ENCODE results near the gene PARP4. TPM values are rescaled to one million over a fixed set of nuclear protein-coding genes. Genes with fewer than 3 reads are reported as not detected.
"Not testable (repeated sequence)": the region's sequence is repeated elsewhere in the genome, so short reads cannot be mapped to it uniquely, and the experiment has no call there.

Gene PARP4
- total RNA-seq, 1 donor from 2014 or later = 11.8 TPM

GRCh38 chr13:24506698-24507335 is 5.8 kb downstream of the PARP4 start:
- Histone ChIP-seq H3K27me3 (ENCODE audit: control insufficient read depth, insufficient read depth, low read length) (no peaks in the 10 kb centered on the region), H3K4me3 (ENCODE audit: low read depth, low read length) (no peak overlapping the region), H3K36me3 (ENCODE audit: control insufficient read depth, insufficient read depth, low read length) (peaks cover 5% of the 10 kb centered on the region)
- DNase-seq (ENCODE audit: low read depth) (no peak), FAIRE-seq (no peak)
- TF ChIP-seq CTCF (IDR thresholded peaks at IDR 0.05; ENCODE audit: insufficient read depth, low read length, severe bottlenecking) = no peak

- not testable (repeated sequence) for H3K27me3 ChIP-seq (ENCODE audit: control insufficient read depth, insufficient read depth, low read length); FAIRE-seq; H3K4me3 ChIP-seq (ENCODE audit: low read depth, low read length); H3K36me3 ChIP-seq (ENCODE audit: control insufficient read depth, insufficient read depth, low read length); DNase-seq (ENCODE audit: low read depth)
Observed at GRCh38 chr13:24506283-24506682, 6.3 kb downstream of the PARP4 start.

GRCh38 chr13:24505756-24506155 is 6.8 kb downstream of the PARP4 start:
- no peak for FAIRE-seq
- H3K27me3 ChIP-seq (ENCODE audit: control insufficient read depth, insufficient read depth, low read length) = no peaks in the 10 kb centered on the region

GRCh38 chr13:24505256-24505655 is 7.3 kb downstream of the PARP4 start:
- no peak for FAIRE-seq
- peaks cover 4% of the 10 kb centered on the region for H3K36me3 ChIP-seq (ENCODE audit: control insufficient read depth, insufficient read depth, low read length)
- H3K27me3 ChIP-seq (ENCODE audit: control insufficient read depth, insufficient read depth, low read length) = no peaks in the 10 kb centered on the region
- DNase-seq (ENCODE audit: low read depth) = no peak
- H3K4me3 ChIP-seq (ENCODE audit: low read depth, low read length) = no peak overlapping the region
- TF ChIP-seq CTCF (IDR thresholded peaks at IDR 0.05; ENCODE audit: insufficient read depth, low read length, severe bottlenecking) = no peak

More at GRCh38 chr13:24505756-24506155, 6.8 kb downstream of the PARP4 start:
- Histone ChIP-seq H3K36me3 (ENCODE audit: control insufficient read depth, insufficient read depth, low read length) (peaks cover 5% of the 10 kb centered on the region), H3K4me3 (ENCODE audit: low read depth, low read length) (no peak overlapping the region)
- no peak for TF ChIP-seq CTCF (IDR thresholded peaks at IDR 0.05; ENCODE audit: insufficient read depth, low read length, severe bottlenecking)
- DNase-seq (ENCODE audit: low read depth) = no peak

- H3K27me3 ChIP-seq (ENCODE audit: control insufficient read depth, insufficient read depth, low read length) = no peaks in the 10 kb centered on the region
- H3K4me3 ChIP-seq (ENCODE audit: low read depth, low read length) = no peak overlapping the region
- no peak for TF ChIP-seq CTCF (IDR thresholded peaks at IDR 0.05; ENCODE audit: insufficient read depth, low read length, severe bottlenecking)
- peaks cover 4% of the 10 kb centered on the region for H3K36me3 ChIP-seq (ENCODE audit: control insufficient read depth, insufficient read depth, low read length)
- DNase-seq (ENCODE audit: low read depth) (no peak), FAIRE-seq (no peak)
Observed at GRCh38 chr13:24503379-24503696, 9.2 kb downstream of the PARP4 start.

- TF ChIP-seq CTCF (IDR thresholded peaks at IDR 0.05; ENCODE audit: insufficient read depth, low read length, severe bottlenecking) = no peak
- H3K36me3 ChIP-seq (ENCODE audit: control insufficient read depth, insufficient read depth, low read length) = peaks cover 6% of the 10 kb centered on the region
- no peaks in the 10 kb centered on the region for H3K27me3 ChIP-seq (ENCODE audit: control insufficient read depth, insufficient read depth, low read length)
- peak; percentile 40 for FAIRE-seq
- DNase-seq (ENCODE audit: low read depth) = peak; percentile 82
- no peak overlapping the region for H3K4me3 ChIP-seq (ENCODE audit: low read depth, low read length)
Observed at GRCh38 chr13:24502533-24503378, 9.8 kb downstream of the PARP4 start.

Data from bronchial epithelial cell (primary cell).